ENCODE data around the gene TBL2.
"Not testable (repeated sequence)": the region's sequence is repeated elsewhere in the genome, so short reads cannot be mapped to it uniquely, and the experiment has no call there.

Gene TBL2

GRCh38 chr7:73532224-73532623, 46.2 kb downstream of the TBL2 start:
- no peak for DNase-seq

GRCh38 chr7:73530800-73531199, 47.6 kb downstream of the TBL2 start:
- no peak for DNase-seq

DNA sequence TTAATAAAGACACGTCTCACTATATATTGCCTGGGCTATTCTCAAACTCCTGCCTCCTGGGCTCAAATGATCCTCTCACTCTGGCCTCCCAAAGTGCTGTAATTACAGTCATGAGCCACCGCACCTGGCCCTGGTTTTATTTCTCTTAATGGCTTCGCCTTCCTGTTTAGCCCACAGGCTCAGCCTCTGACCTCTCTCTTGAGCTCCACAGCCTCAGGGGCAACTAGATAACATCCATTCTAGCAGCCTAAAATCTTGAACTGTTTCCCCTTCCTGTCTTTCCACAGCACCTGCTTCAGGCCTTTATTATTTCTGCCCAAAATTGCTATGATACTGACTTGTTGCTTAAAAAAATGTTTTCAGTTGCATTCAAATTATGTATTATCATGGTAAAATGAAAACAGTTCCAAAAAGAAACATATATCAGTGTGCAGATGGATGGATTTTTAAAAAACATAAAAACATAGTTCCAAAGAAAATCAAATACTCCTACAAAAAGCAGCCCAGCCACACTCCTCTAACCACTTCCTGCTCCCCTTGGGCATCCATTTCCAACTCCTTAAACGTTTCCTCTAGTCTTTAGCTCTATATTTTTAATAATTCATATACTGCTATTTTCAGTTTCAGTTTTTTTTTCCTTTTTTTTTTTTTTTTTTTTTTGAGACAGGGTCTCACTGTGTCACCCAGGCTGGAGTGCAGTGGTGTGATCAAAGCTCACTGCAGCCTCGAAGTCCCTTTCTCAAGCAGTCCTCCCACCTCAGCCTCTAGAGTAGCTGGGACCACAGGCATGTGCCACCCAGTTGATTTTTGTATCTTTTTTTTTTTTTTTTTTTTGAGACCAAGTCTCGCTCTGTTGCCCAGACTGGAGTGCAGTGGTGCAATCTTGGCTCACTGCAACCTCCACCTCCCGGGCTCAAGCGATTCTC, 51.2 kb downstream of the TBL2 start:
- no peak for DNase-seq

GRCh38 chr7:73526158-73526494, 52.3 kb downstream of the TBL2 start:
- DNase-seq, result not testable (repeated sequence)

- DNase-seq, result peak; percentile 98
Observed at GRCh38 chr7:73522105-73522872, 56.1 kb downstream of the TBL2 start, which contains the start of gene BAZ1B. Gene BAZ1B (minus strand): TSS chr7:73522293. CDS start chr7:73521933, 360 bp downstream.

- DNase-seq, result peak; percentile 23
Observed at GRCh38 chr7:73521636-73522104, 56.7 kb downstream of the TBL2 start.

DNA sequence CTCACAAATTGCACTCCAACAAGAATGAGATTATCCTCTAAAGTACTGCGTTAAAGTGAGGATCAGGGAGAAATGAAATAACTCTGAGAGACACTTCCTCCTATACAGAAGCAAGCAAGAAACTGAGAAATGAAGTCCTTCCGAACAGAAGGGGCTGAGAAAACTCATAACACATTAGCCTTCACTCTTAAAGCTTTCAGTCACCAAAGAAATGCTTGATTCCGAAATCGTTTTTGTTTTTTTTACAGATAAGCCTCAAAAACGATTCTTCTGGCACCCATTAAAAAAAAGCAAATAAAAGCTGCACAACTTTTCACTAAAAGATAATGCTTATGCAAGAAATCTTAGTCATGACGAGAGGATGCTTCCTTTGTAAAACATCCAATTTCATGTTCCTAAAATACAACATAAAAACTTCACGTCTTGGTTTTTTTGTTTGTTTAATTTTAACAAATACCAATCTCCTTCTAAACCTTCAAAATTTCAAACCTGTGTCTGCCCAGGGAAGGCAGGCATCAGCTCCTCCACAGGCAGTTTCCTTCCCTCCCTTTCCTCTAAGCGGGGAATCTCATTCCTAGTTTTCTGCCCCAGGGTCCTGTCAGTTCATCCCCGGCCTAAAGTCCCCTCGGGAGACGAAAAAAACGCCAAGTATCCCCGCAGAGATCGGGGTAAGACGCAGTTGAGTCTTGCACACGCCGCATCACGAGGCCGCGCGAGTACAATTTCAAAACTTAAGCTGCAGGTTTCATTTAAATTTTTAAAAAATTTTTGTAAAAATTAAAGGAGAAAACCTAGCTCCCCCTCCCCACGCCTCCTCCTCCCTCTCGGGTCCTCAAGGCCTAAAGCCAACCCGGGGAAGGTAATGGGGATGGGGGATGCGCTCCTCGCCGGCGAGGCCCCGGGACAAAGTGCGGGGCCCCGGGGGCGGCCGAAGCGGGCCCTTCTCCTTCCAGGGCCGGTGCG, 57.4 kb downstream of the TBL2 start:
- DNase-seq, result peak; percentile 12

DNA sequence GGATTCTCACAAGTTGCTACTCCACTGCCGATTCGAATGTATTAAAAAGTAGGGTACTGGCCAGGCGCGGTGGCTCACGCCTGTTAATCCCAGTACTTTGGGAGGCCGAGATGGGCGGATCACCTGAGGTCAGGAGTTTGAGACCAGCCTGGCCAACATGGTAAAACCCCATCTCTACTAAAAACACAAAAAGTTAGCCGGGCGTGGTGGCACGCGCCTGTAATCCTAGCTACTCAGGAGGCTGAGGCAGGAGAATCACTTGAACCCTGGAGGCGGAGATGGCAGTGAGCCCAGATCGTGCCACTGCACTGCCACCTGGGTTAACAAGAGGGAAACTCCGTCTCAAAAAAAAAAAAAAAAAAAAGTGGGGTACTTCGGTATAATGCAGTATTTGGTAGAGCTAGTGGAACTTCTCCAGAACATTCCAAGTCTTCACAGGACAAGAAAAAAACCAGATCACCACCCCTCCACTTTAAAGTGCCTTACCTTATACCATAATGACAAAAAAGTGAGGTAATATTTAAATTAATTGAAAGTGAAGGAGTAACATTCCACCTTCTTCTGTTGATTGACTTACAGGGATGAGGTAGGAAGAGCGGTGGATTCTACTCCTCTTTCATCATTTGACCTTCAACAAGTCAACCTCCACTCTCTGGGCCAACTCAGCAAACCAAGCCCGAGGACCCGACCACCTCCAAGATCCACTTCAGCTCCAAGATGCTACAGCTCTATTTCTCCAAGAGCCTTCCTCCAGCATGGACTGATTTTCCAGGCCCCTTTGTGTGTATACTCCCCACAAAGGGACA, 58.3 kb downstream of the TBL2 start:
- DNase-seq, result no peak

DNA sequence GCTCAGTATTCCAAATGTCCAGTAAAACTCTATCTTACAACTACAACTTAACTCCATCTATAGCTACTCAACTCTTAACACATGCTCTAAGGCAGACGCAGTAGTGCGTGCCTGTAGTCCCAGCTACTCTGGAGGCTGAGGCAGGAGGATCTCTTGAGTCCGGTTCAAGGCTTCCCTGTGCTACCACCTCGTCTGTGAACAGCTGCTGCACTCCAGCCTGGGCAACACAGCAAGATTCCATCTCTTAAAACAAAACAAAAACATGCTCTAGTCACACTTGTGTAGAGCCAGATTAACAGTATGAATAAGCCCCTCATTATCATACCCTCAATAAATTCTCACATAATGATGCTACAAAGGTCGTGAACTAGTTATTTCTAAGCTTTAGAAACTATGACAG, 59.9 kb downstream of the TBL2 start:
- DNase-seq, result no peak

Measured in fibroblast of upper back skin (primary cell).